Caco-2 (cell line): Measurements from ENCODE around the gene XPO5. TPM values are rescaled to one million over a fixed set of nuclear protein-coding genes. Genes with fewer than 3 reads are reported as not detected.
A peak's percentile ranks its signal among the peaks of the same experiment; 100 is the strongest.

Experiments
- BruUV-seq: library from RNA; stranded (reverse); fragments of 400-500 nt; replicated peaks from 2 replicates; lab custom pipeline; 2021; lab: Mats Ljungman, UMichigan
- CTCF ChIA-PET: fragments of 300-600 bp; sonication (Branson Sonifier 250); formaldehyde crosslinking; loops from one replicate; lab custom pipeline; 2022; ENCODE audit warnings: antibody characterized with exemption; lab: Charles Lee
- POLR2A ChIA-PET: fragments of 300-600 bp; sonication (Branson Sonifier 250); formaldehyde crosslinking; loops from one replicate; lab custom pipeline; 2022; ENCODE audit warnings: antibody characterized with exemption; lab: Charles Lee
- DNase-seq, 2 experiments: peaks; one replicate each; pipeline versions ENCODE4 v3.0.0 to v3.0.0-alpha.2; 2020 to 2022
- H3K27me3 ChIP-seq: replicated peaks from 2 replicates; pipeline ENCODE4 v1.6.0; 2011; ENCODE audit warnings: low read length; ENCODE audit not compliant: control insufficient read depth, insufficient read depth
- H3K36me3 ChIP-seq: 2 replicates; pipeline ENCODE4 v1.5.1; 2011; ENCODE audit warnings: low read length; ENCODE audit not compliant: control insufficient read depth, insufficient read depth
- H3K4me1 ChIP-seq: fragments of 250-450 bp; sonication (Bioruptor Pico); 2 replicates; pipeline ENCODE4 v1.5.1; 2020; ENCODE audit warnings: mild to moderate bottlenecking
- H3K4me3 ChIP-seq: 2 replicates; pipeline ENCODE4 v1.5.1; 2011; ENCODE audit warnings: low read depth, mild to moderate bottlenecking, control low read depth, low read length
- H3K9me3 ChIP-seq: fragments of 250-450 bp; sonication (Bioruptor Pico); 2 replicates; pipeline ENCODE4 v1.5.1; 2020; ENCODE audit warnings: mild to moderate bottlenecking, moderate library complexity
- H3K27ac Mint-ChIP-seq: one replicate; pipeline ENCODE4 v1.8.0; 2022; ENCODE audit warnings: mixed read lengths; ENCODE audit not compliant: unreplicated experiment
- H3K27me3 Mint-ChIP-seq: one replicate; pipeline ENCODE4 v1.8.0; 2022; ENCODE audit warnings: mixed read lengths; ENCODE audit not compliant: insufficient read depth, unreplicated experiment
- H3K36me3 Mint-ChIP-seq: one replicate; pipeline ENCODE4 v1.8.0; 2022; ENCODE audit warnings: mild to moderate bottlenecking, mixed read lengths; ENCODE audit not compliant: insufficient read depth, unreplicated experiment
- H3K4me1 Mint-ChIP-seq: one replicate; pipeline ENCODE4 v1.8.0; 2022; ENCODE audit warnings: low read depth, mixed read lengths; ENCODE audit not compliant: unreplicated experiment
- H3K4me3 Mint-ChIP-seq: one replicate; pipeline ENCODE4 v1.8.0; 2022; ENCODE audit warnings: mild to moderate bottlenecking, moderate library complexity, mixed read lengths; ENCODE audit not compliant: unreplicated experiment
- H3K9me3 Mint-ChIP-seq: one replicate; pipeline ENCODE4 v1.8.0; 2022; ENCODE audit warnings: mixed read lengths; ENCODE audit not compliant: unreplicated experiment
- intact Hi-C: fragments of 100-400 bp; cut with micrococcal nuclease; formaldehyde crosslinking; loops from one replicate; pipeline ENCODE4 v1.10.0; 2022; ENCODE audit not compliant: unreplicated experiment
- total RNA-seq: library from RNA; stranded (reverse); gene quantifications from 2 replicates; pipeline ENCODE4 v1.2.3, GENCODE V29; 2022
- TF ChIP-seq, protein P1 (sequence below), 2 experiments: fragments of 200-600 bp in 1 of 2; IDR thresholded peaks; 1 replicate in 1 of 2; 2 replicates in 1 of 2; pipeline versions ENCODE4 v1.5.1 to v1.8.0; 2011 to 2022; ENCODE audit warnings: antibody characterized with exemption in 1 of 2, control low read depth in 1 of 2, inconsistent platforms in 1 of 2, low read depth in 1 of 2, low read length in 1 of 2, mild to moderate bottlenecking in 1 of 2, moderate library complexity in 1 of 2; ENCODE audit not compliant: insufficient read depth in 1 of 2, severe bottlenecking in 1 of 2, unreplicated experiment in 1 of 2

Gene XPO5
- total RNA-seq, 1 experiment from 2014 or later: 79.3 TPM

DNA sequence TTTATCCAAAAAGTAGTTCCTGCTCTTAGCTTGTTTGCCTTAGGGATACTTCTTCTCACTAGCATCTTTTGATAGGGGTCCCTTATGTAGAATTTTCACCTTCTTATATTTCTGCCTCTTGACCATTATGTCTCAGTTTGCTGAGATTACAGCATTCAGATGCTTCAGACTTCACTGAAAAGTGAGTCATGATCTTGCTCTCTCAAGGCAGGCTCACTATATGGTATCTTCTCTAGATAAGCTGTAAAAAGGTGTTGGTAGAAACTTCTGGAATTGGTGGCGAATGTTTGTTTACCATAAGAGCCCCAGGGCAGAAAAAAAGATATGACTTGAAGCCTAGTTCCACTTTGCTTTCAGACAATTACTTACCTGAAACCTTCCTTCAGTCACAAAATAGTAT is 33.6 kb upstream of the XPO5 start:
- ChIA-PET CTCF (no interaction called here), POLR2A (no interaction called here)
- peaks cover 41% of the 10 kb centered on the region for H3K36me3 Mint-ChIP-seq
- Histone ChIP-seq H3K36me3 (no peaks in the 10 kb centered on the region), H3K27me3 (no peaks in the 10 kb centered on the region), H3K4me3 (no peak overlapping the region), H3K9me3 (no peaks in the 10 kb centered on the region), H3K4me1 (peaks cover 5% of the 10 kb centered on the region)
- intact Hi-C loops: loop anchor here (5.0 kb wide), 1 partner anchor 58 kb away; no protein-coding TSS in a partner anchor
- no peaks in the 10 kb centered on the region for H3K27me3 Mint-ChIP-seq
- no peak overlapping the region for H3K4me3 Mint-ChIP-seq
- H3K9me3 Mint-ChIP-seq: no peaks in the 10 kb centered on the region
- DNase-seq: no peak
- BruUV-seq: no TSS peak
- no peak overlapping the region for H3K27ac Mint-ChIP-seq
- H3K4me1 Mint-ChIP-seq: peaks cover 9% of the 10 kb centered on the region
- TF ChIP-seq, protein P1, sequence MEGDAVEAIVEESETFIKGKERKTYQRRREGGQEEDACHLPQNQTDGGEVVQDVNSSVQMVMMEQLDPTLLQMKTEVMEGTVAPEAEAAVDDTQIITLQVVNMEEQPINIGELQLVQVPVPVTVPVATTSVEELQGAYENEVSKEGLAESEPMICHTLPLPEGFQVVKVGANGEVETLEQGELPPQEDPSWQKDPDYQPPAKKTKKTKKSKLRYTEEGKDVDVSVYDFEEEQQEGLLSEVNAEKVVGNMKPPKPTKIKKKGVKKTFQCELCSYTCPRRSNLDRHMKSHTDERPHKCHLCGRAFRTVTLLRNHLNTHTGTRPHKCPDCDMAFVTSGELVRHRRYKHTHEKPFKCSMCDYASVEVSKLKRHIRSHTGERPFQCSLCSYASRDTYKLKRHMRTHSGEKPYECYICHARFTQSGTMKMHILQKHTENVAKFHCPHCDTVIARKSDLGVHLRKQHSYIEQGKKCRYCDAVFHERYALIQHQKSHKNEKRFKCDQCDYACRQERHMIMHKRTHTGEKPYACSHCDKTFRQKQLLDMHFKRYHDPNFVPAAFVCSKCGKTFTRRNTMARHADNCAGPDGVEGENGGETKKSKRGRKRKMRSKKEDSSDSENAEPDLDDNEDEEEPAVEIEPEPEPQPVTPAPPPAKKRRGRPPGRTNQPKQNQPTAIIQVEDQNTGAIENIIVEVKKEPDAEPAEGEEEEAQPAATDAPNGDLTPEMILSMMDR (IDR thresholded peaks at IDR 0.05; ENCODE audit: insufficient read depth in 1 of 2, low read depth in 1 of 2, low read length in 1 of 2, severe bottlenecking in 1 of 2, unreplicated experiment in 1 of 2): no peak

DNA sequence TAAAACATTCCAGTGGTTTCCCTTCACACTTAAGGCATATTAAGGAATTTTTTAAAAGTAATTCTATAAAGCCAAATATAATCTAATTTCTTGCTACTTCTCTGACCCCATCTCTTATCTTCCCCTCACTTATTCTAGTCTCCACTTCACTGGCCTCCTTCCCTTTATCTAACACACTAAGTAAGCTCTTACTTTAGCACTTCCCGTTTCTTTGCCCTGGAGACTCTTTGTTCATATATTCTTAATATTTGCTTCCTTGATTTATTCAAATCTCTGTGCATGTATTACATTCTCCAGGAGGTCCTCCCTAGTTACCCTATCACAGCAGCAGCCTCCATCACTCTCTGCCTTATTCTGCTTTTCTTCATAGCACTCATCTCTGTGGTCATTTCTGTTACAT is 33.0 kb upstream of the XPO5 start:
- no peak overlapping the region for H3K4me3 Mint-ChIP-seq
- H3K36me3 Mint-ChIP-seq: peaks cover 37% of the 10 kb centered on the region
- no peaks in the 10 kb centered on the region for H3K36me3 ChIP-seq
- no peaks in the 10 kb centered on the region for H3K9me3 ChIP-seq
- peaks cover 9% of the 10 kb centered on the region for H3K4me1 Mint-ChIP-seq
- H3K4me1 ChIP-seq: peaks cover 5% of the 10 kb centered on the region
- CTCF ChIA-PET: interaction anchor here (0.8 kb wide), 1 partner anchor 58 kb away, joined by 3 read pairs; no protein-coding TSS in a partner anchor
- no peaks in the 10 kb centered on the region for H3K27me3 Mint-ChIP-seq
- intact Hi-C loops: loop anchor here (5.0 kb wide), 1 partner anchor 58 kb away; no protein-coding TSS in a partner anchor
- BruUV-seq: no TSS peak
- no peak overlapping the region for H3K27ac Mint-ChIP-seq
- no peaks in the 10 kb centered on the region for H3K27me3 ChIP-seq
- no peak overlapping the region for H3K4me3 ChIP-seq
- TF ChIP-seq, protein P1 (IDR thresholded peaks at IDR 0.05; ENCODE audit: insufficient read depth in 1 of 2, low read depth in 1 of 2, low read length in 1 of 2, severe bottlenecking in 1 of 2, unreplicated experiment in 1 of 2): no peak
- no peak for DNase-seq
- POLR2A ChIA-PET: interaction anchor here (0.7 kb wide), 1 partner anchor 20 kb away, joined by 6 read pairs; the partner anchor contains the start of gene GTPBP2
- H3K9me3 Mint-ChIP-seq: no peaks in the 10 kb centered on the region

DNA sequence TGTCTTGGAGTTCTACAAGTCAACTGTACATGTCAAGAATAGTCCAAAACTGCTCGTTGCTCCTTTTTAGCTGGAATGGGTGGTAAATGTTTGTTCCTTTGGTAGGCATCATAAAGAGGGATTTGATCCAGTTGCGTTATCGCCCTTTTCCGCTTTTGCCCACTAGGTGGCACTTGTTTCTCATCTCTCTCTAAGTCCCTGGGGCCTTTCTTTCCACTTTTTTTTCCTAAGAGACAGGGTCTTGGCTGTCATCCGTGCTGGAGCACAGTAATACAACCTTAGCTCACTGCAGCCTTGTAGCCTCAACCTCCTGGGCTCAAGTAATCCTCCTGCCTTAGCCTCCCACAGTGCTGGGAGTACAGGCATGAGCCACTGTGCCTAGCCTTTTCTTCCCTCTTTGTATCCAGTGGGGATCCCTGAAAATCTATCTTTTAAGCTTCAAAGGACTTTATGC is 32.5 kb upstream of the XPO5 start:
- Histone ChIP-seq H3K9me3 (no peaks in the 10 kb centered on the region), H3K27me3 (no peaks in the 10 kb centered on the region), H3K36me3 (no peaks in the 10 kb centered on the region), H3K4me3 (no peak overlapping the region), H3K4me1 (peaks cover 5% of the 10 kb centered on the region)
- Mint-ChIP-seq H3K4me1 (peaks cover 9% of the 10 kb centered on the region), H3K4me3 (no peak overlapping the region), H3K27ac (no peak overlapping the region), H3K27me3 (no peaks in the 10 kb centered on the region), H3K36me3 (peaks cover 32% of the 10 kb centered on the region), H3K9me3 (no peaks in the 10 kb centered on the region)
- POLR2A ChIA-PET: interaction anchor here (0.7 kb wide), 1 partner anchor 21 kb away, joined by 6 read pairs; the partner anchor contains the start of gene GTPBP2
- TF ChIP-seq, protein P1 (IDR thresholded peaks at IDR 0.05; ENCODE audit: insufficient read depth in 1 of 2, low read depth in 1 of 2, low read length in 1 of 2, severe bottlenecking in 1 of 2, unreplicated experiment in 1 of 2): peak; percentile 51 to 78
- BruUV-seq: no TSS peak
- CTCF ChIA-PET: interaction anchor here (0.8 kb wide), 1 partner anchor 59 kb away, joined by 3 read pairs; no protein-coding TSS in a partner anchor
- peak; percentile 57 to 72 for DNase-seq
- intact Hi-C loops: loop anchor here (5.0 kb wide), 1 partner anchor 59 kb away; no protein-coding TSS in a partner anchor
